Skeletal muscle cell (primary cell): ENCODE data around the gene MAD1L1.
"Not testable (repeated sequence)": the region's sequence is repeated elsewhere in the genome, so short reads cannot be mapped to it uniquely, and the experiment has no call there.

ENCODE experiments used
- DNase-seq: peaks from one replicate; pipeline ENCODE4 v3.0.0-alpha.2; 2010; ENCODE audit warnings: low read depth
- H3K4me3 ChIP-seq: 2 replicates; pipeline ENCODE4 v1.5.1; 2011; ENCODE audit warnings: low read depth, mild to moderate bottlenecking, control low read depth, low read length, moderate library complexity

MAD1L1 gene

GRCh38 chr7:1863091-1863900, 369.4 kb downstream of the MAD1L1 start:
- no peak for DNase-seq
- no peak overlapping the region for H3K4me3 ChIP-seq

GRCh38 chr7:1862560-1862959, 370.2 kb downstream of the MAD1L1 start:
- no peak for DNase-seq
- no peak overlapping the region for H3K4me3 ChIP-seq

- H3K4me3 ChIP-seq, result no peak overlapping the region
- DNase-seq, result no peak
Measured at GRCh38 chr7:1861799-1862458, 370.8 kb downstream of the MAD1L1 start.

GRCh38 chr7:1860881-1861798, 371.6 kb downstream of the MAD1L1 start:
- not testable (repeated sequence) for H3K4me3 ChIP-seq, DNase-seq

GRCh38 chr7:1859266-1860035, 373.3 kb downstream of the MAD1L1 start:
- DNase-seq, result no peak
- H3K4me3 ChIP-seq, result no peak overlapping the region

- DNase-seq, result no peak
Measured at GRCh38 chr7:1858435-1859265, 374.1 kb downstream of the MAD1L1 start.

GRCh38 chr7:1857487-1858421, 375.0 kb downstream of the MAD1L1 start:
- no peak overlapping the region for H3K4me3 ChIP-seq
- no peak for DNase-seq

More at GRCh38 chr7:1858435-1859265, 374.1 kb downstream of the MAD1L1 start:
- H3K4me3 ChIP-seq, result no peak overlapping the region

- no peak for DNase-seq
- no peak overlapping the region for H3K4me3 ChIP-seq
Measured at GRCh38 chr7:1856888-1857441, 375.8 kb downstream of the MAD1L1 start.

GRCh38 chr7:1856161-1856887, 376.4 kb downstream of the MAD1L1 start:
- DNase-seq, result no peak
- no peak overlapping the region for H3K4me3 ChIP-seq

- DNase-seq, result no peak
- H3K4me3 ChIP-seq, result no peak overlapping the region
Measured at GRCh38 chr7:1855725-1856160, 377.0 kb downstream of the MAD1L1 start.

GRCh38 chr7:1854866-1855724, 377.6 kb downstream of the MAD1L1 start:
- no peak for DNase-seq
- no peak overlapping the region for H3K4me3 ChIP-seq

- no peak for DNase-seq
Measured at GRCh38 chr7:1853986-1854865, 378.5 kb downstream of the MAD1L1 start.

GRCh38 chr7:1853431-1853985, 379.2 kb downstream of the MAD1L1 start:
- no peak for DNase-seq
- no peak overlapping the region for H3K4me3 ChIP-seq

More at GRCh38 chr7:1853986-1854865, 378.5 kb downstream of the MAD1L1 start:
- H3K4me3 ChIP-seq, result no peak overlapping the region
